Large intestine (tissue), 3 donors: ENCODE data around the gene EXOSC9. TPM values are rescaled to one million over a fixed set of nuclear protein-coding genes. Genes with fewer than 3 reads are reported as not detected.

ENCODE experiments used
- DNase-seq, 2 donors: peaks; one replicate each; pipeline versions ENCODE4 v3.0.0 to v3.0.0-alpha.2; 2013
- H3K27ac ChIP-seq: one replicate; pipeline ENCODE4 v1.5.1; 2013; ENCODE audit warnings: low read length
- H3K27me3 ChIP-seq: 2 replicates; pipeline ENCODE4 v1.6.1; 2013; ENCODE audit warnings: low read length; ENCODE audit not compliant: control insufficient read depth, insufficient read depth
- H3K36me3 ChIP-seq: 2 replicates; pipeline ENCODE4 v1.6.1; 2013; ENCODE audit warnings: low read length; ENCODE audit not compliant: control insufficient read depth, insufficient read depth
- H3K4me1 ChIP-seq: one replicate; pipeline ENCODE4 v1.6.1; 2013; ENCODE audit warnings: low read length; ENCODE audit not compliant: control insufficient read depth, insufficient read depth
- H3K4me3 ChIP-seq: one replicate; pipeline ENCODE4 v1.5.1; 2013; ENCODE audit warnings: low read length
- H3K9me3 ChIP-seq: one replicate; pipeline ENCODE4 v1.6.1; 2013; ENCODE audit warnings: mild to moderate bottlenecking, low read depth, low read length, moderate library complexity; ENCODE audit not compliant: control insufficient read depth
- WGBS: methylation state at CpG from one replicate; pipeline ENCODE4 v1.1.5; 2013; ENCODE audit warnings: low lambda C conversion rate; ENCODE audit not compliant: insufficient coverage; 5-methylcytosine and 5-hydroxymethylcytosine counted together
- polyA plus RNA-seq: library from polyadenylated mRNA; unstranded; fragments of 120-200 nt; gene quantifications from one replicate; pipeline ENCODE4 v1.2.1, GENCODE V29; 2013

Gene EXOSC9
- polyA plus RNA-seq, 1 donor: 29.0 TPM

GRCh38 chr4:121799867-121800501 is 1.1 kb upstream of the EXOSC9 start:
- Histone ChIP-seq H3K4me1 (peaks cover 13% of the 10 kb centered on the region), H3K4me3 (no peak overlapping the region), H3K9me3 (no peaks in the 10 kb centered on the region), H3K27me3 (no peaks in the 10 kb centered on the region), H3K36me3 (peaks cover 22% of the 10 kb centered on the region), H3K27ac (peak overlapping the region; percentile 94)
- WGBS: 83% methylated on average over 1 of the region's 3 CpGs
- DNase-seq: no peak

- H3K4me3 ChIP-seq: peak overlapping the region; percentile 90
- peak overlapping the region; percentile 94 for H3K27ac ChIP-seq
- peaks cover 26% of the 10 kb centered on the region for H3K36me3 ChIP-seq
- no peak for DNase-seq
- no peaks in the 10 kb centered on the region for H3K9me3 ChIP-seq
- peaks cover 13% of the 10 kb centered on the region for H3K4me1 ChIP-seq
- WGBS: no CpG with 5 or more reads among the region's 8 CpGs
- no peaks in the 10 kb centered on the region for H3K27me3 ChIP-seq
Measured at GRCh38 chr4:121800638-121800960, 524 bp upstream of the EXOSC9 start.

DNA sequence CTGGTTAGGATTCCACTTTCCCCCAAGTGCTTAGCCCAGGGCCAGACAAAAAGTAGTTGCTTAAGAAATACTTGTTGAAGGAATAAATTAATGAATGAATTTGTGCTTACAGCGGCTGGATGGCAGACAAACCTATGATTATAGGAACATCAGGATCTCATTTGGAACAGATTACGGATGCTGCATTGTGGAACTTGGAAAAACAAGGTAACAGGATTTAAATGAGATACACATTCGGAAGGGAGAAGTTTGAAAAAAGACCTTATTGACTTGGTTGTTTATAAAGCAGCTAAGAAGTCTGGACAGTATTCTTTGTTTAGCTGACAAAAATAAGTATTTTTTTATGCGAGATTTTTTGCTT is 572 bp downstream of the EXOSC9 start:
- whole genome bisulfite sequencing: 18% methylated on average over 4 of the region's 4 CpGs
- peak overlapping the region; percentile 90 for H3K4me3 ChIP-seq
- H3K27me3 ChIP-seq: no peaks in the 10 kb centered on the region
- no peak for DNase-seq
- peak overlapping the region; percentile 94 for H3K27ac ChIP-seq
- H3K4me1 ChIP-seq: peaks cover 13% of the 10 kb centered on the region
- no peaks in the 10 kb centered on the region for H3K9me3 ChIP-seq
- H3K36me3 ChIP-seq: peaks cover 36% of the 10 kb centered on the region

DNA sequence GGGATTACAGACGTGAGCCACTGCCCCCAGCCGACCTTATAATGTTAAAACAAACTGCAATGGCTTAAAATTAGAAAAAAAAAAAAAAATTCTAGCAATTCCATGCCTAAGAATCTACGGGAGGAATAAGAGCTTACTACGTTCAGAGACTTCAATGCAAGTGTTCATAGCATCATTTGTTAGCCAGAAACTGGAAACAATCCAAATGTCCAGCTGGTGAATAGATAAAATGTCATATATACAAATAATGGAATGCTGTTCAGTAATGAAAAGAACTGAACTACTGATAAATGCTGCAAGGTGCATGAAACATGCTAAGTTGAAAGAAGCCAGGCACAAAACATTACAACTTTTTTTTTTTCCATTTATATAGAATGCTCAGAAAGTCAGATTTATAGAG is 5.3 kb downstream of the EXOSC9 start:
- no CpG with 5 or more reads among the region's 4 CpGs for WGBS
- no peak overlapping the region for H3K27ac ChIP-seq
- no peak for DNase-seq
- no peaks in the 10 kb centered on the region for H3K9me3 ChIP-seq
- peaks cover 2% of the 10 kb centered on the region for H3K4me1 ChIP-seq
- peaks cover 67% of the 10 kb centered on the region for H3K36me3 ChIP-seq
- no peaks in the 10 kb centered on the region for H3K27me3 ChIP-seq
- H3K4me3 ChIP-seq: no peak overlapping the region

DNA sequence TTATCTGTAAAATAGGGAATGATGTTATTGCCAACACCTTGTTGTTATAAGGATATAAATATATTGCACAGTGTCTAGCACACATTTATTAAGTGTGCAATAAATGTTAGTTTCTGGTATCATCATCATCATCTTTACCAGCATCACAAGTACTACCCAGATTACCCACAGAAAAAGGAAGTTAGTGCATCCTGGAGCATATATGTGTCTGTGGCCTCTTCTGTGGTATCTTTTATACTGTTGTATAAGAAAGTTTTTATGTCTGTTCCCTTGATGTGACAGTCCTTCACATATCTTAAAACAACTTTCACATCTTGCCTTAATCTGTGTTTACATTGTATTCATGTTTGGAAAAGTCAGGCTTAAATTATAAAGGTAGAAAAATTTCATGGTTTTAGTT is 10.0 kb downstream of the EXOSC9 start:
- H3K36me3 ChIP-seq: peaks cover 65% of the 10 kb centered on the region
- H3K27ac ChIP-seq: no peak overlapping the region
- H3K4me3 ChIP-seq: no peak overlapping the region
- H3K9me3 ChIP-seq: no peaks in the 10 kb centered on the region
- DNase-seq: no peak
- H3K4me1 ChIP-seq: no peaks in the 10 kb centered on the region
- no peaks in the 10 kb centered on the region for H3K27me3 ChIP-seq

DNA sequence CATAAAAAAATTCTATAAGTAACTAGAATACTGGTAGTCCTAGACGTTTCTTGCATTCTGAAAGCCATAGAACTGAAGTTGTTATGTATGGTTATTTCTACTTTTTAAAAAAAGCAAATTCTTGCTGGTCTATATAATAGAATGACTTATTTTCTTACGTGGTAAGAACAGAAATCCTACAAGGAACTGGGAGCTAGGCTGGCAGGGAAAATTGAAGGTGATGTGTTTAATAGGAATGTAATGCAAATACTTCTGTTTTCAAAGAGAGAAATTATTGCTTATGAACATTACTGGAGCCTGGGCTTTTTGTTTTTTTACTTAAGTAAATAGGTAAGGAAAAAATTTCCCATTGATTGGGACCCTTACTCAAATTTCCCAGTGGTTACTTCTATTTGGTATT is 13.6 kb downstream of the EXOSC9 start:
- Histone ChIP-seq H3K9me3 (no peaks in the 10 kb centered on the region), H3K27ac (no peak overlapping the region), H3K4me3 (no peak overlapping the region), H3K4me1 (no peaks in the 10 kb centered on the region), H3K36me3 (peaks cover 49% of the 10 kb centered on the region), H3K27me3 (no peaks in the 10 kb centered on the region)
- WGBS: 100% methylated on average over 2 of the region's 2 CpGs
- DNase-seq: no peak

DNA sequence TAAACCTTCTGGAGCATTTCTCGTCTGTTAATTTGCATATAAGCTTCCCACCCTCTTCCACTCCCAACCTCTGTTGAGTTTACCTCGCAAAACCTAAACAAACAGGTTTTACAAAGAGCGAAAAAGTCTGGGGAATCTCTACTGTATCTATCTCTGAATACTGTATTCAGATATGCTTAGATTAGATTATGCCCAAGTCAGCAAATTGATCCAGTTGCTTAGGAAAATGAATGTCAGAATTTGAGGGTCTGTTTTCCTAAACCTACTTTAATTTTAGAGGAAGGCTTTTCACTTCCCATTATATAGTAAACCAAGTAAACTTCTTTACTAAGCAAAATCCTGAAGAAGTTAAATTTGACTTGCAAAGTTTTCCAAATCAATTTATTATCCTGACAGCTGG is 15.9 kb downstream of the EXOSC9 start:
- Histone ChIP-seq H3K4me3 (no peak overlapping the region), H3K36me3 (peaks cover 42% of the 10 kb centered on the region), H3K27ac (no peak overlapping the region), H3K27me3 (no peaks in the 10 kb centered on the region), H3K9me3 (no peaks in the 10 kb centered on the region), H3K4me1 (no peaks in the 10 kb centered on the region)
- no peak for DNase-seq
- WGBS: 91% methylated on average over 1 of the region's 3 CpGs

- Histone ChIP-seq H3K4me1 (no peaks in the 10 kb centered on the region), H3K27ac (no peak overlapping the region), H3K36me3 (peaks cover 37% of the 10 kb centered on the region), H3K27me3 (no peaks in the 10 kb centered on the region), H3K4me3 (no peak overlapping the region), H3K9me3 (no peaks in the 10 kb centered on the region)
- no CpG with 5 or more reads among the region's 1 CpG for WGBS
- DNase-seq: no peak
Measured at GRCh38 chr4:121817701-121818100, 16.6 kb downstream of the EXOSC9 start.

GRCh38 chr4:121818215-121818614 is 17.1 kb downstream of the EXOSC9 start:
- Histone ChIP-seq H3K36me3 (peaks cover 32% of the 10 kb centered on the region), H3K27me3 (no peaks in the 10 kb centered on the region), H3K9me3 (no peaks in the 10 kb centered on the region), H3K4me1 (no peaks in the 10 kb centered on the region), H3K27ac (no peak overlapping the region), H3K4me3 (no peak overlapping the region)
- WGBS: no CpG with 5 or more reads among the region's 1 CpG
- DNase-seq: no peak

- DNase-seq: no peak
- Histone ChIP-seq H3K36me3 (peaks cover 27% of the 10 kb centered on the region), H3K9me3 (no peaks in the 10 kb centered on the region), H3K27me3 (no peaks in the 10 kb centered on the region), H3K4me1 (no peaks in the 10 kb centered on the region), H3K27ac (no peak overlapping the region), H3K4me3 (no peak overlapping the region)
- no CpG with 5 or more reads among the region's 1 CpG for WGBS
Measured at GRCh38 chr4:121819216-121819965, 18.3 kb downstream of the EXOSC9 start.

- DNase-seq: no peak
- Histone ChIP-seq H3K27me3 (no peaks in the 10 kb centered on the region), H3K36me3 (peaks cover 15% of the 10 kb centered on the region), H3K4me1 (no peaks in the 10 kb centered on the region), H3K9me3 (no peaks in the 10 kb centered on the region), H3K4me3 (no peak overlapping the region), H3K27ac (no peak overlapping the region)
- WGBS: 100% methylated on average over 1 of the region's 1 CpG
Measured at GRCh38 chr4:121822047-121822446, 20.9 kb downstream of the EXOSC9 start.
